ENCODE data around the gene MCTP1.
A peak's percentile ranks its signal among the peaks of the same experiment; 100 is the strongest.

The MCTP1 gene

DNA sequence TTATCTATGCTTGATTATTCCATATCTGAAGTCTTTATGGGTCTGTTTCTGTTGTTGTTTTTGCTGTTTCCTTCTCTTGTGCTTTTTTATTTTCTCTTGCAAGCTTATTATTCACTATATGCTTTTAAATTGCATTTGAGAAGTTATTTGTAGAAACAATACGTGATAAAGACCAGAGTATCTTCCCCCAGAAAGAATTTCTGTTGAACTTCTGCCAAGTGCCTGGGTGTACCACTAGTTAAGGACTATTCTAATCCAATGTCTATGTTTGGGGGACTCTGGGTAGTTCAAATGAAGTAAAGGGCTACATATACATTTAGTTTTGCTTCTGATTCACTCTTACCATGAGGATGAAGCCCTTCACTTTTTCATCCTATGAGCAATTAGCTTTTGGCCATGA is 612.1 kb downstream of the MCTP1 start:
- TF ChIP-seq, protein P1, sequence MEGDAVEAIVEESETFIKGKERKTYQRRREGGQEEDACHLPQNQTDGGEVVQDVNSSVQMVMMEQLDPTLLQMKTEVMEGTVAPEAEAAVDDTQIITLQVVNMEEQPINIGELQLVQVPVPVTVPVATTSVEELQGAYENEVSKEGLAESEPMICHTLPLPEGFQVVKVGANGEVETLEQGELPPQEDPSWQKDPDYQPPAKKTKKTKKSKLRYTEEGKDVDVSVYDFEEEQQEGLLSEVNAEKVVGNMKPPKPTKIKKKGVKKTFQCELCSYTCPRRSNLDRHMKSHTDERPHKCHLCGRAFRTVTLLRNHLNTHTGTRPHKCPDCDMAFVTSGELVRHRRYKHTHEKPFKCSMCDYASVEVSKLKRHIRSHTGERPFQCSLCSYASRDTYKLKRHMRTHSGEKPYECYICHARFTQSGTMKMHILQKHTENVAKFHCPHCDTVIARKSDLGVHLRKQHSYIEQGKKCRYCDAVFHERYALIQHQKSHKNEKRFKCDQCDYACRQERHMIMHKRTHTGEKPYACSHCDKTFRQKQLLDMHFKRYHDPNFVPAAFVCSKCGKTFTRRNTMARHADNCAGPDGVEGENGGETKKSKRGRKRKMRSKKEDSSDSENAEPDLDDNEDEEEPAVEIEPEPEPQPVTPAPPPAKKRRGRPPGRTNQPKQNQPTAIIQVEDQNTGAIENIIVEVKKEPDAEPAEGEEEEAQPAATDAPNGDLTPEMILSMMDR (IDR thresholded peaks at IDR 0.05; ENCODE audit: low read depth, low read length, missing control alignments): no peak
- DNase-seq (ENCODE audit: low read depth): no peak
- in situ Hi-C loops (cut with HindIII; ENCODE audit: low sequenced_read_pairs): no loop called here
- no peak overlapping the region for H3K4me3 ChIP-seq (ENCODE audit: low read depth, low read length)

DNA sequence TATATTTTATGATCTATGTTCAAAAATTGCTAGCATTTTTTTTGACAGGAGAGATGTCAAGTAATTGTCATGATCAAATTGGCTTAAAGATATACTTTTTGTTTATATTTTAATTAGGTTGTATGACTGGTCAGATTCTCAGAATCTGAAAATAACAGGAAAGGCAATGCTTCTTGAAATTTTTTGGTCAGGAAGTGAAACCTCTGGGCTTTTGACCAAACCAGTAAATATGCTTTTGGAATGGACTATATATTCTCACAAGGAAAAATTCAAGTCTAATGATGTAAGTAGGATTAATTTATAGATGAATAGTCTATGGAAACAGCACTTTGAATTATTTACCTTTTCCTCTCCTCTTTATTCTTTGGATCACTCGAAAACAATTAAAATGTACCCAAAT is 614.2 kb downstream of the MCTP1 start:
- no peak overlapping the region for H3K4me3 ChIP-seq (ENCODE audit: low read depth, low read length)
- peak; percentile 26 for DNase-seq (ENCODE audit: low read depth)
- in situ Hi-C loops (cut with HindIII; ENCODE audit: low sequenced_read_pairs): no loop called here
- TF ChIP-seq, protein P1 (IDR thresholded peaks at IDR 0.05; ENCODE audit: low read depth, low read length, missing control alignments): no peak

DNA sequence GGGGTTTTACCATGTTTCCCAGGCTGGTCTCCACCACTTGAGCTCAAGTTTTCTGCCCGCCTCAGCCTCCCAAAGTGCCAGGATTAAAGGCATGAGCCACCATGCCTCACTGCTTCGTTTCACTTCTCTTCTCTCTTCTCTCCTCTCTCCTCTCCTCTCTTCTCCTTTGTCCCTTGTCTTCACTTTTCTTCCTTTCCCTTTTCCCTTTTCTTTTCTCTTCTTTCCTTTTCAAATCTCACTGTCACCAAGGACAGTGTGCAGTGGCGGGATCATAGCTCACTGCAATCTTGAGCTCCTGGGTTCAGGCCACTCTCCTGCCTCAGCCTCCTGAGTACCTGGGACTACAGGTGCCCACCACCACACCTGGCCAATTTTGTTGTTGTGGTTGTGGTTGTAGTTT is 617.0 kb downstream of the MCTP1 start:
- TF ChIP-seq, protein P1 (IDR thresholded peaks at IDR 0.05; ENCODE audit: low read depth, low read length, missing control alignments): no peak
- in situ Hi-C loops (cut with HindIII; ENCODE audit: low sequenced_read_pairs): no loop called here
- no peak overlapping the region for H3K4me3 ChIP-seq (ENCODE audit: low read depth, low read length)
- no peak for DNase-seq (ENCODE audit: low read depth)

DNA sequence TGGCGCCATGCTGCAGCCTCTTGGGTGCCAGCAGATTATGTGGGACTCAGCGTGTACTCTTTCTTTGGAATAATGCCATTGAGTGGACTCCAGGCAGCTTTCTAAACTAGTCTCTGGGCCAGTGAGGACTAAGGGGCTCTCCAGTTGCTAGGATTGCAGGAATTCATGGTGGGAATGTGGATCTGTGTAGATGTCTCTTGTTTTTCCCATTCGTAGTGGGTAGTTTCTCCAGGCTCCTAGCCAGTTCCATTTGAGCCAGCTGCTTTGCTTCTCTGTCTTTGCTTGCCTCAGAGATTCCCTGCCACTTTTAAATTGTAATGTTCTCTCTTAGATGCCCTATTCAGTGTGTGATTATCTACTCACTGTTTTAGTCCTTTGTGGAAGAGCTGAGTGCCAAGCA is 623.8 kb downstream of the MCTP1 start:
- in situ Hi-C loops (cut with HindIII; ENCODE audit: low sequenced_read_pairs): no loop called here
- TF ChIP-seq, protein P1 (IDR thresholded peaks at IDR 0.05; ENCODE audit: low read depth, low read length, missing control alignments): no peak
- H3K4me3 ChIP-seq (ENCODE audit: low read depth, low read length): no peak overlapping the region
- DNase-seq (ENCODE audit: low read depth): no peak

DNA sequence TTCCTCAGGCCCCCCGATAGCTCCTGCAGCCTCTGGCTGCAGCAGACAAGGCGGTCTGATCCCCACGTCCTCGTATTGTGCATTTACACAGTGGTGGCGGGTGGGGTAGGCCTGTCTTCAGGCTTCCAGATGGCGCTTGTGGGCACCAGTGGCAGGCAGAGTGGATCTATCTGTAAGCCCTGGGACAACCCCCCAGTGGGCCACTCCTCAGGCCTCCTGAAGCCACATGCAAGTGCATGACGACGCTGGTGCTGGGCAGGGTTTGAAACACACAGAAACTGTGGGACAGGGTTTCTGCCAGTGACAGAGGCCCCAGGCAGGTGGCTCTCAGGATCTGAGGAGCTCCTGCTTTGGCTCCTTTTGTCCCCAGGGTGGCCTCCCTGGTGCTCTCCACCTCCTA is 624.4 kb downstream of the MCTP1 start:
- TF ChIP-seq, protein P1 (IDR thresholded peaks at IDR 0.05; ENCODE audit: low read depth, low read length, missing control alignments): no peak
- DNase-seq (ENCODE audit: low read depth): no peak
- no peak overlapping the region for H3K4me3 ChIP-seq (ENCODE audit: low read depth, low read length)
- in situ Hi-C loops (cut with HindIII; ENCODE audit: low sequenced_read_pairs): no loop called here

DNA sequence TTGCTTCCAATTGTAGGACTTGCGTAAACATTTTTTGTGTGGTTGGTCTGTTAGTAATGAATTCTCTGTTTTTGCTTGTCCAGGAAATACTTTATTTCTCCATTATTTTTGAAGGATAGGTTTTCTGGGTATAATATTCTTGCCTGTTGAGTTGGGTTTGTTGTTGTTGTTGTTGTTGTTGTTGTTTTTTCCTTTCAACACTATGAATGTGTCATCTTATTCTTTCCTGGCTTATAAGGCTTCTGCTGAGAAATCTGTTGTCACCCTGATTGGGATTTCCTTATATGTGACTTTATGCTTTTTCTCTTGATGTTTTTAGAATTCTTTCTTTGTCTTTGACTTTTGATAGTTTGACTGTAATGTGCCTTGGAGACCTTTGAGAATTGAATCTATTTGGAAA is 626.6 kb downstream of the MCTP1 start:
- in situ Hi-C loops (cut with HindIII; ENCODE audit: low sequenced_read_pairs): no loop called here
- no peak for DNase-seq (ENCODE audit: low read depth)
- TF ChIP-seq, protein P1 (IDR thresholded peaks at IDR 0.05; ENCODE audit: low read depth, low read length, missing control alignments): no peak
- H3K4me3 ChIP-seq (ENCODE audit: low read depth, low read length): no peak overlapping the region
